Endothelial cell of umbilical vein (primary cell): ENCODE results near the gene UHRF1.

Experiments used
- CTCF ChIP-seq, 2 donors: IDR thresholded peaks; 1 replicate in 1 of 2; 2 replicates in 1 of 2; pipeline ENCODE4 v1.5.1; 2011; ENCODE audit warnings: low read length in 2 of 2, mild to moderate bottlenecking in 2 of 2, moderate library complexity in 2 of 2, control low read depth in 1 of 2, inconsistent platforms in 1 of 2, low read depth in 1 of 2; ENCODE audit not compliant: insufficient read depth in 1 of 2; ENCODE audit errors: extremely low read depth in 1 of 2
- EZH2 ChIP-seq: IDR thresholded peaks from 2 replicates; pipeline ENCODE4 v1.6.1; 2012; ENCODE audit warnings: borderline replicate concordance, low read depth, mild to moderate bottlenecking, moderate library complexity, low read length, inconsistent platforms; ENCODE audit not compliant: severe bottlenecking
- FOS ChIP-seq: IDR thresholded peaks from 2 replicates; pipeline ENCODE4 v1.6.1; 2011; ENCODE audit warnings: mild to moderate bottlenecking, low read length, moderate library complexity, borderline replicate concordance; ENCODE audit not compliant: insufficient read depth
- GATA2 ChIP-seq: IDR thresholded peaks from 2 replicates; pipeline ENCODE4 v1.7.0; 2011; ENCODE audit warnings: low read depth, mild to moderate bottlenecking, moderate library complexity, mixed read lengths, low read length; ENCODE audit not compliant: insufficient read length, insufficient read depth
- JUN ChIP-seq: IDR thresholded peaks from 2 replicates; pipeline ENCODE4 v1.6.1; 2011; ENCODE audit warnings: borderline replicate concordance, low read depth; ENCODE audit not compliant: insufficient read length, insufficient read depth
- MAX ChIP-seq: IDR thresholded peaks from 2 replicates; pipeline ENCODE4 v1.6.1; 2011; ENCODE audit not compliant: insufficient read depth, insufficient read length
- MYC ChIP-seq: IDR thresholded peaks from one replicate; pipeline ENCODE4 v1.6.1; 2011; ENCODE audit warnings: mild to moderate bottlenecking, low read depth, low read length
- POLR2A ChIP-seq: IDR thresholded peaks from 2 replicates; pipeline ENCODE4 v1.6.1; 2012; ENCODE audit warnings: low read depth, mild to moderate bottlenecking, control low read depth, low read length
- POLR2AphosphoS5 ChIP-seq: IDR thresholded peaks from 2 replicates; pipeline ENCODE4 v1.6.1; 2012; ENCODE audit warnings: low read depth, mild to moderate bottlenecking, control low read depth, low read length, moderate library complexity; ENCODE audit not compliant: insufficient read depth

- TF ChIP-seq EZH2 (no peak), CTCF (IDR thresholded peaks at IDR 0.05; ENCODE audit: extremely low read depth in 1 of 2, insufficient read depth in 1 of 2, low read depth in 1 of 2, low read length in 2 of 2) (no peak), POLR2A (no peak), POLR2AphosphoS5 (no peak), JUN (no peak), MAX (no peak), MYC (no peak), GATA2 (no peak), FOS (no peak)
Measured at GRCh38 chr19:4908360-4908759, 941 bp upstream of the UHRF1 start.
